ENCODE results near the gene SHISA9.

GRCh38 chr16:13150181-13150885 is 248.9 kb downstream of the SHISA9 start:
- TF ChIP-seq ZNF274 (IDR thresholded peaks at IDR 0.05; ENCODE audit: low read depth, low read length) (no peak), YY1 (IDR thresholded peaks at IDR 0.05; ENCODE audit: insufficient read depth, insufficient read length) (no peak), SUZ12 (IDR thresholded peaks at IDR 0.05; ENCODE audit: extremely low read depth, insufficient read depth, insufficient read length) (no peak)
